AG04449 (cell line): Measurements from ENCODE around the gene BANF1.

Experiments
- CTCF ChIA-PET: fragments of 350-600 bp; formaldehyde crosslinking; extraction: SDS; loops from one replicate; lab custom pipeline; 2021; ENCODE audit warnings: antibody characterized with exemption; lab: Yijun Ruan, JAX
- POLR2A ChIA-PET: fragments of 400-600, 350-600 bp; formaldehyde crosslinking; extraction: SDS; loops from one replicate; lab custom pipeline; 2020; ENCODE audit warnings: antibody characterized with exemption, inconsistent platforms; lab: Yijun Ruan, JAX
- DNase-seq: peaks from one replicate; pipeline ENCODE4 v3.0.0-alpha.2; 2010; ENCODE audit warnings: low read depth, low spot score
- H3K4me3 ChIP-seq: 2 replicates; pipeline ENCODE4 v1.5.1; 2011; ENCODE audit warnings: low read depth, mild to moderate bottlenecking, control low read depth, low read length
- CTCF ChIP-seq: IDR thresholded peaks from one replicate; pipeline ENCODE4 v1.5.1; 2011; ENCODE audit warnings: mild to moderate bottlenecking, moderate library complexity, low read length, control low read depth, inconsistent platforms; ENCODE audit not compliant: insufficient read depth; ENCODE audit errors: missing control alignments

The BANF1 gene

DNA sequence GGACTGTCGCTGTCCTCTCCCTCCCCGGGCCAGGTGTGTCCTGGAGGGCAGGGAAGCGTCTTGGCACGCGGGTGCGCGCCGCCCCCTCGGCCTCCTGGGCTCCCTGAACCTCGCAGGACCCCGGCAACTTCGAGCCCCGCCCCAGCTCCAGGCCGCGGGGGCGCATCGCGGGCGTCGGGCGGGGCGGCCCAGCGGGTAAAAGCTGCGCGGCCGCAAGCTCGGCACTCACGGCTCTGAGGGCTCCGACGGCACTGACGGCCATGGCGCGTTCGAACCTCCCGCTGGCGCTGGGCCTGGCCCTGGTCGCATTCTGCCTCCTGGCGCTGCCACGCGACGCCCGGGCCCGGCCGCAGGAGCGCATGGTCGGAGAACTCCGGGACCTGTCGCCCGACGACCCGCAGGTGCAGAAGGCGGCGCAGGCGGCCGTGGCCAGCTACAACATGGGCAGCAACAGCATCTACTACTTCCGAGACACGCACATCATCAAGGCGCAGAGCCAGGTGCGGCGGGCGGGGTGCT, 9.5 kb downstream of the BANF1 start, which contains the start of gene CST6:
Gene CST6 (plus strand): TSS at position 224 of the 519 bp plus-strand sequence. CDS start 37 bp downstream, at position 261.
- TF ChIP-seq CTCF, result no peak
- no peak for DNase-seq
- ChIA-PET POLR2A (interaction anchor here (0.7 kb wide), 1 partner anchor 57 kb away, joined by 3 read pairs; no protein-coding TSS in a partner anchor), CTCF (interaction anchor here (1.4 to 7.8 kb wide), 4 partner anchors 9 to 56 kb away, joined by 3 to 72 read pairs (median 4); partner anchors contain the start of gene BANF1)
- no peak within 1 kb of the TSS for H3K4me3 ChIP-seq

DNA sequence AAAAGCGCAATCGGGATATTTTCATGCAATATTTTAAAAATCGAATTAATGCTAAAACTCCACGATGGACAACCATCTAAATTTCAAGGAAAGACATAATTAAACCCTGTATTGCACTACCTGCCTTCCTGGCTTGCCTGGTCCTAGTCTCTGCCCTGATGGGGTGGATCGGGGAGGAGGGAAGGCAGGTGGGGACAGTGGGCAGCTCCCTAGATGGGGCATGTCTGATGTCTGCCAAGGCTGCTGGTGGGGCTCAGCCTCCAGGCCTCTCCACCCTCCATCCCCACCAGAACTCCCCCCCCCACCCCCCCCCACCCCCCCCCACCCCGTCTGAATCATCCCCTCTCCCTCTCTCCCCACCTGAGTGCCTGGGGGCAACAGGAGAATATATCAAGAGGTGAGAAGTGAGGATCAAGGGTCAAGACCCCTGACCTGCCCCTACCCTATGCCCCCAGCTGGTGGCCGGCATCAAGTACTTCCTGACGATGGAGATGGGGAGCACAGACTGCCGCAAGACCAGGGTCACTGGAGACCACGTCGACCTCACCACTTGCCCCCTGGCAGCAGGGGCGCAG, 10.2 kb downstream of the BANF1 start:
- POLR2A ChIA-PET, result no interaction called here
- CTCF ChIA-PET, result interaction anchor here (1.4 to 7.8 kb wide), 3 partner anchors 10 to 29 kb away, joined by 3 to 72 read pairs (median 4); partner anchors contain the start of gene BANF1
- no peak for TF ChIP-seq CTCF
- no peak overlapping the region for H3K4me3 ChIP-seq
- no peak for DNase-seq

- ChIA-PET POLR2A (no interaction called here), CTCF (interaction anchor here (0.9 to 7.8 kb wide), 3 partner anchors 10 to 32 kb away, joined by 3 to 72 read pairs (median 3); no protein-coding TSS in a partner anchor)
- no peak overlapping the region for H3K4me3 ChIP-seq
- DNase-seq, result no peak
- no peak for TF ChIP-seq CTCF
Observed at GRCh38 chr11:66012946-66013761, 10.9 kb downstream of the BANF1 start.

DNA sequence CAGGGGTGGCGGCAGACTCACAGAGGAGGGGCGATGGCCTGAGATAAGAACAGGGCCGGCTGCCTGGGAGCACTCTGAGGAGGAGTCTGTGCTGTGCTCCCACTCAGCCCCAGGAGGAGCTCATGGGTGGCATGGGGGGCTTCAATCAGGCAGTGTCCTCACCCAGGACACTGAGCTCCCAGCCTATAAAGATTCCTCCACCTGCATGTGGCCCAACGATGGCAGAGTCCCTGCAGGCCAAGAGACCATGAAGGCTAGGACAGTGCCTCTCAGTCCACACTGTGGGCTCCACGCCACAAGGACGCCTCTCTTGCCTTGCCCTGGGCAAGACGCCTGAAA, 11.4 kb downstream of the BANF1 start:
- DNase-seq, result no peak
- TF ChIP-seq CTCF, result no peak
- H3K4me3 ChIP-seq, result no peak overlapping the region
- ChIA-PET POLR2A (no interaction called here), CTCF (interaction anchor here (0.9 to 7.8 kb wide), 3 partner anchors 9 to 31 kb away, joined by 3 to 72 read pairs (median 3); no protein-coding TSS in a partner anchor)

- DNase-seq, result no peak
- TF ChIP-seq CTCF, result no peak
- ChIA-PET POLR2A (interaction anchor here (0.6 kb wide), 1 partner anchor 9 kb away, joined by 4 read pairs; no protein-coding TSS in a partner anchor), CTCF (interaction anchor here (1.1 to 7.8 kb wide), 4 partner anchors 8 to 126 kb away, joined by 3 to 72 read pairs (median 12); partner anchors contain the start of gene FIBP)
- no peak overlapping the region for H3K4me3 ChIP-seq
Observed at GRCh38 chr11:66014804-66015453, 12.6 kb downstream of the BANF1 start.
